Measurements from ENCODE around the gene MRM3.
"Not testable (repeated sequence)": the region's sequence is repeated elsewhere in the genome, so short reads cannot be mapped to it uniquely, and the experiment has no call there.

Gene MRM3

DNA sequence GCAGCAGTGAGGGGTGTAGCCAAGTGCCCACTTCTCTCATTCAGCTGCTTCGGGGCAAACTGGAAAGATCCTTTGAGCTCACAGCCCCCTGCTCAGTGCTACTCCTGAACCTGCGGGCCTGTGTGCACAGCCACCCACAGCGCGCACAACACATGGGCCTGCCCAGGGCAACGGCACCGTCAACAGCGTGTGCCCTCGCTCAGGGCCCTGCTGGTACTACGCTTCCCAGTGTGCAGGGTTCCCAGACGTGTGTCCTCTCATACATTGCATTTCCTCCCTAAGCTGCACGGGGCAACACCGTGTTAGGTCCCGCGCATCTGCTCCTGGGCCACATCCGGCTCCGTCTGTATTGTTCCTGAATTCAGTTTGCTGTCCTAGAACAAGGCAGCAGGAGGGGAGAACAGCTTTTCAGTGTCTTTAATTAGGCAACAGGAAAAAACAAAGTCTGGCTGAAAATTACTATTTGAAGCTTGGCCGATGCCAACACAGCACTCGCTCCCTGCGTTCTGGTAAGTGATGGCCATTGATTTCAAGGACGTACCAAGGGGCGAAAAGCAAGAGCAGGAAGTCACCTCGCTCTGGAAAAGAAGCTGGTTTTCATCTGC, 15.2 kb downstream of the MRM3 start:
- no peak for DNase-seq

DNA sequence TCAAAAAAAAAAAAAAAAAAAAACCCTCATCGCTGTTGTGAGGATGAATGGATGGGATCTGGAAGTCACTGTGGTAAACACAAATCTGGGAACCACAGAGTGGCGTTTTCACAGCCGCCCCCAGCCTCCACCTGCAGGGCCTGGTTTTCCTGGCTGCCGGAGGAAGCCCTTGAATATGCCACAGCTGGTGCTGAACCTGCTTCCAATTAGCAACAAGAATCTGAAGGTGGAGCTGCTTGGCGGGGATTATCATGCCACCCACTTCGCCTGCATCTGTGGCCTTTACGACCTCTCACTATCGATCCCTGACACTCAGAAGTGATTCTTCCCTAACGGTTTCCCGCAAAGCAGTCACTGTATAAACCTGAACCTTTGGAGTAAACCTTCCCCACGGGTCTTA, 16.1 kb downstream of the MRM3 start:
- no peak for DNase-seq

DNA sequence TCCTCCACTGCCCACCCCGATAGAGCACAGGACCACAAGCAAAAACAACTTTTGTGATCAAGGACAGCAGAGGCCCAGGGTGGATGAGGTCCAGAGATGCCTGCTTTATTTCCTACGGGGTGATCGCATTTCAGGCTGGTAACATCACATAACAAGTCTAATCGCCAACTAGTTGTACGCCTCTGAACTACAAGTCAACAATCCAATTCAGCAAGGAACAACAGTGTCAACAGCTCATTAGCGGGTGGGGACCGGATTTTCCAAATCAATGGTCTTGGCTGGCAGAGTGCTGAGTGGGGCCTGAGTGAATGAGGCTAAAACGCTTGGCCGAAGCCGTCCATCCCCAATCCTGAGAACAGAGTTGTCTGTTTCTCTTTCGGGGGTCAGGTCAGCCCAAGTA, 17.1 kb downstream of the MRM3 start:
- no peak for DNase-seq

DNA sequence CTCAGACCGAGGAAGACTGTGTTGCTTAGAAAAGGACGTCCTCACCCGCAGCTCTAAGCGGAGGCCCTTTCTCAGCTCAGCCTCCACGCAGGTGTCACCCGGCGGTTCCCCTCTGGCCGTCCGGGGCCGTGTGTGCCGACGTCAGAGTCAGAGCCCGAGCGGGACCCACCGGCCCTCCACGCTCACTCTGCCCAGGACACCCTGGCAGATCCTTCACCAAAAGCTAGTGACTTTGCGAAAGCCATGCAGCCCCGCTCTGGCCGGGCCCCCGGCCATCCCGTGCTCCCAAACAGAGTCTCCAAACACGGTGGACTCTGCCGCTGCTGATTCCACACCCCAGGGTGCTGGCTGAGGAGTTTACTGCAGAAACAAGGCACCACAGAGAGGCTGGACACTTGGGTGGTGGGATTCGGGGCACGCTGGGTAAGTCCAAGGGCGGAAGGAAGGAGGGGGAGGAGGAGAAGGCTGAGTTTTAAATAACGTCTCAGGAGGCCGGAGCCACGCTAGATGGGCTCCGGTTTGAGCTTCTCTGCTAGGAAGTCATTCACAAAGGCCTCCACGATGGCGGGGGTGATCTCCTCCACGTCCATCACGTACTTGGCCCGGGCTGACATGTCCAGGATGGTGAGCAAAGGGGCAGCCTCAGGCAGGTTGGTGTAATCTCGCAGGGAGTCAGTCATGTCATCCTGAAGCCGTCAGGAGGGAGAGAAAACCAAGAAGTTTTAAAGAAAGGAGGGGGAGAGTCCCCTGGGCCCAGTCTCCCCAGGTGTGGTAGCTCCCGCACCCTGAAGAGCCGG, 18.5 kb downstream of the MRM3 start:
- no peak for DNase-seq

DNA sequence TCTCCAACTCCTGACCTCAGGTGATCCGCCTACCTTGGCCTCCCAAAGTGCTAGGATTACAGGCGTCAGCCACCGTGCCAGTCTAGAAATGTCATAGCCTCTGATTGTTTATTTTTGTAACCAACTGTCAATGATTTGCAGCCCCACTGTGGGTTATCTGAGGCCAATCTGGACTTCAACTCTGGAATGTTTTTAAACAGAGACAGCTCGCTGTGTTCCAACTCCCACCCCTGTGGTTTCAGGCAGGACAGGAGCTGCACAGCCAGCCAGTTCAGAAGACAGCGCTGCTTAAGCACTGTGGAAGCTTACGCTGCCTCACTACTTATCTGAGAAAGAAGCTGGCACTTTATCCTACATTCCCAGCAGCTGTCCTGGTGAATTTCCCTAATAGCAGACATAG, 19.5 kb downstream of the MRM3 start:
- DNase-seq: no peak

DNA sequence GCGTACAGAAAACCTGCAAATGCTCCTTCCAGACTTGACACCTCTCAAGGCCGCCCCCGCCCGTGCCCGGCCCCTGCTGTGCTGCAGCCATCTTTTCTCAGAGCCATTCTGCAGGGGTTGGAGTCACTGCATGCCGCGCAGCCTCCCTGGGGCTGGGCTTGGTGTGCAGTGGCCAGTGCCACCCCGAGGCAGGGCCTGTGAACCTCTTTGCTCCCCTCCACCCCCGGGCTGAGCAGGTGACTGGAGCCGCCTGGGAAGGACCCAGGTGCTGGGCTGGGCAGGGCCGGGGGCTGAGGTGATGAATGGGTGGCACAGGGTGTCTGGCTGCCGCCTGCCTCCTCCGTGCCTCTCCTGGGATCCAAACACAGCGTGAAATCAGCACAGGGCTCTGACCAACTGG, 20.3 kb downstream of the MRM3 start:
- DNase-seq: no peak

DNA sequence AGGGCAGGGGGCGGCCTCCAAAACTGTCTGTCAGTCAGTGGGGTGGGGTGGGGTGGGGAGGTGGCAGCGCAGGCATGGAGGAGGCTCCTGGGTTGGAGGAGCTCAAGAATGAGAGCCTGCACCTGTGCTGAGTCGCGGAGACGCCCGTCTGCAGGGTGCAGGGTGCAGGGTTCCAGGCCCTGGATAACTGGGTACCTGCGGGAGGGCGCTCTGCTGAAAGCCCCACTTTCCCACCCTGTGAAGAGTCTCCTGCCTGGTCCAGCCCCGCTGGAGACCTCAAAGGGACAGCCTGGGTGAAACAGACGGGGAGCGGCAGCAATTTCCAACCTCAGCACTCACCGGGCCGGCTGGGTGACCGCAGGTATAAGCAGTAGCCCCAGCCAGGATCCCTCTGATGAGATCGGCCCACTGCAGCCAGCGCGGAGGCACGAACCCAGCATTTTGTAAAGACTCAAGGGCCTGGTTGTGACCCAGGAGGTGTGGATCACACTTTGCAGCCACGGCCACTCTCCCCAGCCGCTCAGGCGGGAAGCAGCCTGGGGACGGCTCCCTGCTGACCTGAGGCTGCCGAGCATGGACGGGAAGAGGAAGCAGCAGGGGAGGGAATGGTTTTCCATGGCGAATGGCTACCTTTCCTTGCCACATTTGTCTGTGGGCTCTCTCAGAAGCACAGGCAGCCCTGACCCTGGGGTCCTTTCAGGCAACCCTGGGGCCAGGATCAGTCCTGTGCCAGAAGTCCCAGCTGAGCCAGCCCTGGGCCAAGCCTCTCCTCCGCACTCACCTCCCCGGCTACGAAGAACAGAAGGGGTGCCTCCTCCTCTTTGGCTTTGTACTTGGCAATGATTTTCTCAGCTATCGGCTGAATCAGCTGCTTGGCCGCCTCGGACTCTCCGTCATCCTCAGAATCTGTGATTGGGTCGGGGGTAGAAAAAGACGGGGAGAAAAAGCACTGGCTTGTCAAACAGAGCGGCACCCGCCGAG, 21.0 kb downstream of the MRM3 start:
- no peak for DNase-seq

DNA sequence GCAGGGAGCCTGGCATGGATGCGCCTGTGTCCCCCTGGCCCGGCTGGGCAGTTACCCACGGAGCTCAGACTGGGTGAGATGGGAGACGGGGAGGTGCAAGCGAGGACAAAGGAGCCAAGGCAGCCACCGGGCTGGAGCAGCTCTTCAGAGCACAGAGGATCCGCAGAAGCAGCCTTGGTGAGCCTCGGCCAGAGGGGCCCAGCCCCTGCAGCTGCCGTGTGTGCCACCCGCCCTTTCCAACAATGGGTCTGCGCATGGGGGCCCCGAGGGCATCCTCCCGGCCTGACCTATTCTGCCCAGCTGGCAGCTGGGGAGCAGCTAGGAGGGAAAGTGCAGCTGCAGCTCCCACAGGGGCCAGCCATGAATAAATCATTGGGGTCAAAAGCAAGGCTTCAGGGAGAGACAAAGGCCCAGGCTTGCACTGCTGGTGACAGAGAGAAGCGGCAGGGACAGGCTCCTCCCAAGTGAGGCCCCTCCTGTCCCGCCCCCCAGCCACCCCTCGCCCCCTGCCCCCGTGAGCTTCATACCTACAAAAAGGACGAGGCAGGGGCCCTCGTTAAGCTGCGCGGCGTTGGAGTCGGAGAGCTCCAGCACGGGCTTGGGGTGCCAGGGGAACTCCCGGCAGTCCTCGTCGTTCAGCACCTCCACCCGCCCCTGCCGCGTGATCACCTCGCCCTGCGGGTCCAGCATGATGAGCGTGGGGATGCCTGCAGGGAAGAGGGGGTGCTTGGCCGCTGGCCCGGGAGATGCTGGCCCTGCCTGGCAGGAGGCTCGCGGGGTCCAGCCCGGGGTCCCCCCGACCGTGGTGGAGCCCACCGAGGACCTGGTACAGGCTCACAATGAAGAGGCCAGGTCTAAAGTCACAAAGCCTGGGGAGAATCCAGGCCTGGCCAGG, 22.6 kb downstream of the MRM3 start:
- DNase-seq: no peak

DNA sequence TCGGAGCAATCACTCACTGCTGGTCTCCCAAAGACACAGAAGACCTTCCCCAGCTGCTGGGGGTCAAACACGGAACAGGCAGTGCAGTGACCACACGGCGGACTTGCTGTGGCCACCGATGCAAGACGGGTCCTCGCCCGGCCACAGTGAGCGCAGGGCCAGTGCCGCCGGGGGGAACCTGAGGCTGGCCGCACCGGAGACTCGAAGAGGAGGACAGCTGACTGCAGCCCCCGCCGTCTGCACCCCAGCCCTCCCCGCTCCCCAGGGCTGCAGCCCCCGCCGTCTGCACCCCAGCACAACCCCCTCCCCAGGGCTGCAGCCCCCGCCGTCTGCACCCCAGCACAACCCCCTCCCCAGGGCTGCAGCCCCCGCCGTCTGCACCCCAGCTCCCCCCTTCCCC, 23.7 kb downstream of the MRM3 start:
- not testable (repeated sequence) for DNase-seq

DNA sequence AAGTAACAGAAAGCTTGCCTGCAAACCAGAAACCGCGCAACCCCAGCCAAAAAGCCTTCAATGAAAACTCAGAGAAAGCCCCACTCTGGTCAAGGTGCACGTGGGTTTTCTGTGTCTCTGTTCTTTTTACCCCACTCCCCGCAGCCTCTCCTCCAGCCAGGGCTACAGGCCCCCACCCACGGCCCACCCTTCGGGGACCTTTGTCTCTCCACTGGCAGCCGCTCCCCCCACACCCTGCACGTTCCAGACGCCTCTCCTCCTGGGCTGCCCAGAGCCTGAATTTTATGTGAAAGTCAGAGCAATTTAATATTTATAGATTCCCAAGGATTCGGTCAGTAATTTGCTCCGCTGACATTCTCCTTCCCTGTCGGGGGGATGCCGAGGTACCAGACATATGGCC, 24.2 kb downstream of the MRM3 start:
- no peak for DNase-seq

DNA sequence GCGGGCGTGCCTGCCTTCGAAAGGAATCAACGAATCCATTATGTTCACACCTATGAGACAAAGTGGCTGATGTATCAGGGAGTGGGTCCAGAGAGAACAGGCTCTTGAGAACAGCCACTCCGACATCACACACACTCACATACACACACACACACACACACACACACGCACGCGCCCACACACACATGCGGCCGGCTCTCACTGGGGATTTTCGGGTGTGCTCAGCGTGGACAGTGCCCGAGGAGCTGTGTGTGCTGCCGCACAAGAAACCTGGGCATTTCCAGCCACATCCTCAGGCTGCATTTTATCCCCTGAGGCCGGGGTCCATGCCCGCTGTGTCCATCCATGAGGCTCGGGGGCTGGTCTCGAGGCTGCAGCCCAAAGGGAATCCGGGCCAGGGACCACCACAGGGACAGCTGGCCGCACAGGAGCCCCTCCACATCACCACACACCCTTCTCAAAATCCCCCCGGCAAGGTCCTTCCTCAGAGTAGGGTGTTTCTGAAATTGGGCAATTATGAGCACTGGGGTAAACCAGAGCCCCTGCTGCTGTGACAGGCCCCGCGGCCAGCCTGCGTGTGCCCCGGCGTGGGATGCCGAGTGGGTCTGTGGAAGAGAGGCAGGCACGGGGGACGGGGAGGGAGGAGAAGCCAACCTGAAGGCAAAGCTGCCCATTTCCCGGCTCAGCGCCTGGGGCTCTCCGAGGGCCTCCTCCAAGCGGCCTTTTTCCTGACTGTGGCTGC, 24.8 kb downstream of the MRM3 start:
- no peak for DNase-seq

DNA sequence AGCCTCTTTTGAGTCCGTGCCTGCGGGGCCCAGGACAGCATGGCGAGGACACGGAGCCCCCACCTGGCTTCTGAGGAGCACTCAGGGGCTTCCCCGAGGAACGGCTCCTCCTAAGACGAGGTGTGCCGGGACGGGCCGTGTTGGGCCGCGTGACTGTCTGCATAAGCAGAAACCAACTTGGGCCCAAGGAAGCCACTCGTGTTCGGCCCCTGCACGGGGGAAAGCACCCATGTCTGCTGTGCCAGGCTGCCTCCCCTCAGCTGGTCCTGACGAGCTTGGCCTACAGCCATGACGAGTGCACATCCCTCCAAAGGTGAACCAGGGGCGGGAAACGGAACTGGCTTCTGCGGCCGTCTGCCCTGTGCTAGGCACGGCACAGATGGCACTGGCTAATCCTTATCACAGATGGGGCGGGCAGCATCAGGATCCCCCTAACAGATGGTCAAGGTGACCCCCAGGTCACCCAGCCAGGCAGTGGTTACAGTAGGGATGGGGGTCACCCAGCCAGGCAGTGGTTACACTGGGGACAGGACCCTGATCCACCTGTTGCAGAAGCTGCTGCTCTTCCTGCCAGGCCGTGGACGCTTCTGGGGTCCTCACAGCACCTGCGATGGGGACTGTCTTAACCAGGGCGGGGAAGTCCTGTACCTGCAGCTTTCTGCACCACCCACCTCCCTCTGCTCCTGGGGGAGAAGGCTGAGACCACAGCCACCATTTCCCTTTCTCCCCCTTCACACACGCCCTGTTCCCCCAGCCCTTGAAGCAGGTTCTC, 25.6 kb downstream of the MRM3 start:
- DNase-seq: no peak

DNA sequence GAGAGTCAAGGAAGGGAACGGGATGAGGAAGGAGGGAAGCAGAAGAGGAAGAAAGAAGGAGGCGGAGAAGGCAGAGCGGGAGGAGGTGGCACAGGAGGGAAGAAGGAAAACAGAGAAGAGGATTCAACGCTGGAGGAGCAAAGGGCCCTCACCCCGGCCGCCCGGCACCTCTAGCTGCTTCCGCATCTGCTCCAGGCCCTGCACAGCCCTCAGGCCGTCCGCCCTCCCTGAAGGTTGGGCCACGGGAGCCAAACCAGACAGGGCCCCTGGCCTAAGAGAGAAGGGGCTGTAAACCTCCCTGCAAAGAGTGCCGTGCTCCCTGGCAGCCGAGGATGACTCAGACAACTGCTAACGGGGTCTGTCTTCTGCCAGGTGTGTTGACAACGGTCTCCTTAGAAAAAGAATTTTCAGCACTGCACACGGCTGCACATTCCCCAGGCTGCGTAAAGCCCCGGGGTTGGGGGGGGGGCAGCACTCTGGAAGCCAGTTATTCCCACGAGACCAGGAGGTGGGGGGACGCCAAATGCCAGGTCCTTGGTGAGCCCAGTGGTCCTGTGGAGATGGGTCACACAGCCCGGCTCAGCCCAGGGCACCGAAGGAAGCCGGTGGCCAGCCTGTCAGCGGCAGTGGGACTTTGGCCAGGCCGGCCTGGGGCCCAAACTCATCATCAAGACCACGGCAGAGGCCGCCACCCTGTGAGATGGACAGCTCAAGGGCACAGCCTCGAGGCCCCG, 29.1 kb downstream of the MRM3 start:
- no peak for DNase-seq

DNA sequence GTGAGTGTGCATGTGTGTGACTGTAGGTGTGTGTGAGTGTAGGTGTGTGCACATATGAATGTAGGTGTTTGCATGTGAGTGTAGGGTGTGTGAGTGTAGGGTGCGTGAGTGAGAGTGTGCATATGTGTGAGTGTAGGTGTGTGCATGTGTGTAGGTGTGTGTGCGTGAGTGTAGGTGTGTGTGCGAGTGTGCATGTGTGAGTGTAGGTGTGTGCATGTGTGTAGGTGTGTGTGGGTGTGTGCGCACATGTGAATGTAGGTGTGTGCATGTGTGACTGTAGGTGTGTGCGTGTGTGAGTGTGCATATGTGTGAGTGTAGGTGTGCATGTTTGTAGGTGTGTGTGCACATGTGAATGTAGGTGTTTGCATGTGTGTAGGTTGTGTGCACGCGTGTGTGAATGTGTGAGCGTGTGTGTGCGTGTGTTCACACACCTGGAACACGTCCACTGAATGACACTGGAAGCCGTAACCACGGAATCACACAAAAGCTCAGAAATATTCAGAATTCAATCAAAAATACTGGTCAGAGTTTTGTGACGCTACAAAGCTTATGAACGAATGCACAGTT, 30.6 kb downstream of the MRM3 start:
- DNase-seq: no peak

DNA sequence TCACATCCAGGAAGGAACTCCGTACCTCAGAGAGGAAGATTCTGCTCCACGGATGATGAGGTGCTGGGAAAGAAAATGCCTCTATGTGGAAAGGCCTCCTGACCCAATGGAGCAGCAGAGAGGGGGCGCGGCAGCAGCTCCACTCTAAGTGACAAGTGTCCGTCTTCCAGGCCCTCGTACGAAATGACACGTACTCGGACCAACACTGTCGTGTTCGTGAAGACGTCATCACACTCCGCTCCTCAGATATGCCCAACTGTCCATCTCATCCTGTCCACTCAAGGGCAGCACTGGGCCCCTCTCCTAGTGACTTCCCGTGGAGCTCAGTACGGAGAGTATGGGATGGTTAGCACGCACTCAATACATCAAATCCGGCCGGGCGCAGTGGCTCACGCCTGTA, 32.2 kb downstream of the MRM3 start:
- DNase-seq: no peak

DNA sequence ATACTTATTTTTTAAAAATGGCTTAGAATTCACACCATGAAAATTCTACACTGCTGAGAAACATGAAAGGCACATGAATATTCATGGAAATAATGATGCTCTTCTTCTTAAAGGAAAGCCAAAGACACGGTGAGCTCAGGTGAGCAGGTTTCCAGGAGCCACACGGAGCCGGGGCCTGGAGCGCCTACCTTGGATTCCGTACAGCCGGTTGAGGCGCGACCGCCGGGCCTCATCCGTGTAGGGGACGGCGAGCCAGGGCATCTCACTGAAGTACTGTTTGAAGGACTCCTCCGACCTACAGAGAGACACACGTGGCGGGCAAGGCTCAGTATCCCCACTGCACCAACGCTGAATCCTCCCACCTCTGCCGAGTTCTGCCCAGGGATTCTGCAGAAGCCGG, 37.1 kb downstream of the MRM3 start:
- DNase-seq: no peak

DNA sequence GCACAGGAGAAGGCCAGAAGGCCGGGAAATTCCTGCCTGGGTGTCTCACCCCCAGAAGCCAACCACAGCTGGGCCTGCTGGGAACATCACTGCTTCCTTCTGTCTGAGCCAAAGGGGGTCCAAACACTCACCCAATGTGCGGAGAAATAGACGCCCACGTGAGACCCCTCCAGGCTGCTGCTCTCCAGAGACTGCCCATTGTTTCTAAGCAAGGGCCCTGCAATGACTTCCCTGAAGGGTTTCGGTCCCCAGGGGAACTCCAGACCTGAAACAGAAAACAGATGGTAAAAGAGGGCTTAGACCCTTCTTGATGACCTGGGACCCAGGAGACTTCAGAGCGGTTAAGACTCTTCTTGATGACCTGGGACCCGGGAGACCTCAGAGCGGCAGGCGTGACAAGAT, 41.3 kb downstream of the MRM3 start:
- DNase-seq: no peak

DNA sequence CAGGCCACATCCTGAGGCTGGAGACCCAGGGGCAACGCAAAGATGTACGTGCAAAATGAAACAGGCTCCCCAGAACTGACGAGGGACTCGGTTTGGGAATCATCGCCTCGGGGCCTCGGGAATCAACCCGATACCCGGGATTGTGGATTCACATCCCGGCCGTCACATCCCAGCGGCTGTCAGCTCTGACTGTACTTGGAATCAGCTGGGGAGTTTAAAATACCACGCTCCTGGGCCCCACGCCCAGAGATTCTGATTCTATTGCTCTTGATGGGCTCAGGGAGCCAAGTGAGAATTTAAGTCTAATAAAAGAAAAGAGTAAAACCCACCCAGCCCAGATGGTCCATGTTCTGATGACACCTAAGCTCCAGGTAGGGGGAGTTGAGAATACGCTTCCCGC, 42.2 kb downstream of the MRM3 start:
- no peak for DNase-seq

DNA sequence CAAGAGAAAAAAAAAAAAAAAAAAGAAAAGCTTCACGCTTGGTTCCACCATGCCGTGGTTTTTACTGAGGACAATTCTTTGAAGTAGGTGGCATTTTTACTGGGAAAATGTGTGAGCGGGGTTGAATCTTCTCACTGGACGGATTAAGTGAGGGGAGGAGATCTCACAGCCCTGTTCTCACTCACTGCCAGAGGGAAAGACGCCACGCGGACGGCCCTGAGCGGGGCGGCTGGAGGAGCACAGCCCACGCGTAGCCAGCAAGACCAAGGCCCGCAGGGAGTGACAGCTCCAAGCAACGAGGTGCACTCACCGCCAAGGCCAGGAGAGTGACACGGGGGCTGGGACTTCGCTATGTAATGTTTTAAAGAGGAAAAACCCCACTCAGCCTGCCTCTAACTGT, 43.1 kb downstream of the MRM3 start:
- no peak for DNase-seq

DNA sequence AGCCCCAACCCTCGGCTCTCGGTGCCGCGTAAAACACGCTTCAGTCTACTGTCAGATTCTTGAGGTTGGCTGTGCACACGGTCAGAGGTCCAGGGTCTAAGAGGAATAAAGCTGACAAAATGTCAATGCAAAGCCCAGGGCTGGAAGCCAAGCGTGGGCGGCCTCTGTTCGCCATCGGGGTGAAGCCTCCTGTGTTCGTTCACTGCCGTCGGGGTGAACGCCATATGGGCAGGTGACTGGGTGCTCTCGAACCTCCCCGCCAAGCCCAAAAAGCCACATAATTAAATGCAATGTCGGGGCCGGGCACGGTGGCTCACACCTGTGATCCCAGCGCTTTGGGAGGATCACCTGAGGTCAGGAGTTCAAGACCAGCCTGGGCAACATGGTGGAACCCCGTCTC, 44.6 kb downstream of the MRM3 start:
- DNase-seq: no peak
